Cardiac fibroblast (primary cell): Measurements from ENCODE around the gene SERPINA4.

Source experiments
- DNase-seq, 2 donors: peaks; one replicate each; pipeline versions ENCODE4 v3.0.0 to v3.0.0-alpha.2; 2010; ENCODE audit warnings: low read depth in 2 of 2
- H3K4me3 ChIP-seq, 2 donors: replicated peaks in 1 of 2; 1 replicate in 1 of 2; 2 replicates in 1 of 2; pipeline ENCODE4 v1.5.1; 2011; ENCODE audit warnings: low read depth in 2 of 2, low read length in 2 of 2, mild to moderate bottlenecking in 2 of 2, moderate library complexity in 1 of 2
- CTCF ChIP-seq: IDR thresholded peaks from one replicate; pipeline ENCODE4 v1.5.1; 2011; ENCODE audit warnings: low read depth, mild to moderate bottlenecking, low read length, inconsistent platforms

The SERPINA4 gene

DNA sequence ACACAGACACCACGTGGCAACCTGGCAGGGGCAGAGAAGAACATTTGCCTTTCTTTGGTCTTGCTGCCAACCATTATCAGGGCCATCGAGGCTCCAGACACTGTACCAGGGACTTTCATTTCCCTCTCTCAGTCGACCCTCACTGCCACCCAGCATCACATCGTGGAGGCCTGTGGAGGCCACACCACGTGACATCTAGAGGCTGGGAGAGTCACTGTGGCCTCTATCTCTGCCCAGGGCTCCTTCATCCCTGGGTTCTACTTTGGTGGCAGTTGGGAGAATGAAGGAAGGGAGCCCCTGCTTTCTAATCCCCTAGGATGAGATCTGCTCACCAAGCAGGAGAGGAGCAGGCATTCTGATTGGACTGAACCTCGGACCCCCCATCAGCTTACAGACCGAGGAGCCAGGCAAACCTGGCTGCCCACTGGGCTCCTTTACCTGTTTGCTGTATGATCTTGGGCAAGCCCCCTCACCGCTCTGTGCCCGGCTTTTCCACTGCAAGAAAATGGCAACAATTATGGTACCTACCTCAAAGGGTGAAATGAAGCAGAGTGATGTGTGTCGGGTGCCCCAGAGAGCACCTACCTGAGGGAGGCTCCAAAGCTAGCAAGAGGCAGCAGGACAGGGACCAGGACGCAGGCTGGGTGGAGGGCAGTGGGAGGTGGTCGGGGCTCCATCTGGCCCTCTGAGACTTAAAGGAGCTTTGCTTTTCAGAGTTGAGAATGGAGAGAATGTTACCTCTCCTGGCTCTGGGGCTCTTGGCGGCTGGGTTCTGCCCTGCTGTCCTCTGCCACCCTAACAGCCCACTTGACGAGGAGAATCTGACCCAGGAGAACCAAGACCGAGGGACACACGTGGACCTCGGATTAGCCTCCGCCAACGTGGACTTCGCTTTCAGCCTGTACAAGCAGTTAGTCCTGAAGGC lies 52.7 kb downstream of the SERPINA4 start:
- no peak overlapping the region for H3K4me3 ChIP-seq
- DNase-seq = no peak
- TF ChIP-seq CTCF = no peak

DNA sequence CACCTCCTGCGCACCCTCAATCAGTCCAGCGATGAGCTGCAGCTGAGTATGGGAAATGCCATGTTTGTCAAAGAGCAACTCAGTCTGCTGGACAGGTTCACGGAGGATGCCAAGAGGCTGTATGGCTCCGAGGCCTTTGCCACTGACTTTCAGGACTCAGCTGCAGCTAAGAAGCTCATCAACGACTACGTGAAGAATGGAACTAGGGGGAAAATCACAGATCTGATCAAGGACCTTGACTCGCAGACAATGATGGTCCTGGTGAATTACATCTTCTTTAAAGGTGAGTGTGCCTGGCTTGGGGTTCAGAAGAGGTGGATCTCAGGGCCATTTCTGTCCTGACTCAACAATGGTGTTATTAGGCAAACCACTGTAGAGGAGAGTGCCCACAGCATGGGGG lies 53.6 kb downstream of the SERPINA4 start:
- TF ChIP-seq CTCF = no peak
- no peak for DNase-seq
- H3K4me3 ChIP-seq = no peak overlapping the region

- H3K4me3 ChIP-seq = no peak overlapping the region
- no peak for DNase-seq
- no peak for TF ChIP-seq CTCF
Observed at GRCh38 chr14:94615254-94615653, 54.0 kb downstream of the SERPINA4 start.

GRCh38 chr14:94615823-94616570 lies 54.8 kb downstream of the SERPINA4 start:
- no peak for TF ChIP-seq CTCF
- no peak for DNase-seq
- no peak overlapping the region for H3K4me3 ChIP-seq

GRCh38 chr14:94617366-94617941 lies 56.2 kb downstream of the SERPINA4 start:
- DNase-seq = no peak
- H3K4me3 ChIP-seq = no peak overlapping the region
- TF ChIP-seq CTCF = no peak

DNA sequence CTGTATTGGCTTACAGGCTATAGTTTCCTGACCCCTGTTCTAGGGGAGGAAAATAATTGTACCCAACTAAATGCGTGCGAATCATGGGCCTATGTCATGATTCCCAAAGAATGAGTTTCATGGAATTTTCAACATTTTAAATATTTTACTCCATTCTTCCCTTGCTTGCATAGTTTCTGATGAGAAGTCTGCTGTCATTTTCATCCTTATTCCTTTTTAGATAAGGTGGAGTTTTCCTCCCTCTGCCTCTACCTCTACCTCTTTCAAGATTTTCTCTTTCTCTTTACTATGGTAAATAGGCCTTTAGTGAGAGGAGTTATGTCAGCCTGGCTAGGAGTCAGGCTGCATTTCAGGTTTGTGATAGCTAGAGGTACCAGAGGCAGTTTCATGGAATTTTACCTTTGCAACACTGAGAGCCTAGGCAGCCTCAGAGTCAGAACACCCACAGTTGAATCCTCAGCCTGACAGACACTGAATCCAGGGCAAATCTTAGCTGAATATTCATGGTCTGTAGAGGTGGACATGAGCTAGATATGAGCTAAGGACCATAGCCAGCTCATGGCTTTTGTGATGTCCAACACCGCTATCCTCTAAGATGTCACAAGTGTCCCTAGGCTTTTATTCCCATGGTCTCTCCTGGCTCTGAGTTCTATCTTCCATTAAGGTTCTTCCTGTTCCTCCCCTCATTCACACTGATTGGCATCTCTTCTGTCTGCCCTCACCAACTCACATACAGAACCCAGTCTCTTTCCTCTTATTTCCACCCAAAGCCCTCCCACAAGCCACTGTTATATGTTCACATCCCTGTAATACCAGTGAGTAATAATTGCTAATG lies 57.0 kb downstream of the SERPINA4 start:
- DNase-seq = no peak
- H3K4me3 ChIP-seq = no peak overlapping the region
- no peak for TF ChIP-seq CTCF
